GM18907 (cell line): Measurements from ENCODE around the gene OR8D1.

Experiments
- ATAC-seq: cut with Tn5 transposase; IDR thresholded peaks from one replicate; pipeline ENCODE4 v1.9.1; 2021; ENCODE audit warnings: mild to moderate bottlenecking, moderate library complexity; ENCODE audit not compliant: unreplicated experiment

The OR8D1 gene

GRCh38 chr11:124313849-124314248, at the start of gene OR8D1:
TSS of gene OR8D1 (minus strand) at chr11:124313949. CDS start at chr11:124310766, 3,183 bp downstream.
- ATAC-seq, result no peak

- ATAC-seq, result no peak
Measured at GRCh38 chr11:124359566-124359965, 45.8 kb upstream of the OR8D1 start.

GRCh38 chr11:124346311-124346955, 32.7 kb upstream of the OR8D1 start:
- ATAC-seq, result no peak

- ATAC-seq, result no peak
Measured at GRCh38 chr11:124344346-124344745, 30.6 kb upstream of the OR8D1 start.

DNA sequence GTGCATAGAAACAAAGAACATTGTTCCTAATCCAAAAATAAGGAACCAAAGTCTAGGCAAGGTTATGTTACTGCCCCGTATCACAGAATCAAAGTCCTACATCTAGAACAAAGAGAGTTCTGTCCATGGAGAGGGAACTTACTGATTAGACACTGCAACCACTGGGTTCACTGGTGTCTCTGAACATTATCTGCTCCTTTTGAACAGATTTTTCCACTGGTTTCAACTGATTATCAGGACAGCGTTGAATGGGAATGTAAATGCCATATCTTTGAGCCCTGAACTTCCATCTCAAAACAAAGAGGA, 26.3 kb upstream of the OR8D1 start:
- ATAC-seq, result no peak

DNA sequence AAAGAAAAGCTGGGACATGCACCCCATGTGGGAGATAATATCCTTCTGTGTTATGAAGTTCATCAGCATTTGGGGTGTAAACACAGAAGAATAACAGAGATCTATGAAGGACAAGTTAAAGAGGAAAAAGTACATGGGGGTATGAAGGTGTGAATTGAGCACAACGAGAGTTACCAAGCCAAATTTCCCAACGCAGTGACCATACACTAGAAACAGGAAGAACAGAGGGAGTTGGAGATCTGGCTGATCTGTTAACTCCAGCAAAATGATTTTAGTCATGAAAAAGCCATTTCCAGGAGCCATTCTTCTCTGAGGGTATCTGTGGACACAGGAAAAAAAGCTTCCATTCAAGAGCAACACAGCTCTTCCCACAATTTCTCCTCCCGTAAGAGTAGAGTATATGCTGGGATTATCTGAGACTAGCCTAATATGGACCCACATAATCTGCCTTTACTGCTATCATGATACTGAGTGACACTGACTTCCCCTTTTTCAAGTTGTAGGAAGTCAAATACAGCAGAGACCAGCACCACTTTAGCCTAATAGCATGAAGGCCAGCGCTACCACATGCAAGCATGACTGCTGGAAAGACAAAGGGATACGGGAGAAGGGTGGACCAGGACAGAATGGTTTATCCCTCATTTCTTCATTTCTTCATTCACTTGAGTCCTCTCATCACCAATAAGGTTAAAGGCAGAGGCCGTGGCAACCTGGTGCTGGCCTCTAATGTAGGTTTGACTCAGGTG, 25.8 kb upstream of the OR8D1 start:
- ATAC-seq, result no peak

DNA sequence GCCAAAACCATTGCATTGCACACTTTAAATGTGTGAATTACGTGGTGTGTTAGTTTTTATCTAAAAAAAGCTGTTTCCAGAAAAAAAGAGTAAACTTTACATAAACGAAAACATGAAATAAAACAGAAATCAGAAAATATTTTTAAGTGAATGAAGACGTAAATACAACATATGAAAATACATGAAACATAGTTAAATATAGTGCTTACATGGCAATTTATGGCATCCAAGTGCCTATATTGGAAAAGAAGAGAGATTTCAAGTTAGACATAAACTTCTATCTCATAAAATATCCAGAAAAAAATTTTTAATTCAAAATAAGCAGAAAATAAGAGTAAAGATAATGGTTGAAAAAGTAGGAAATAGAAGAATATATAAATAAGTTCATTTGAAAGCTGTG, 18.1 kb upstream of the OR8D1 start:
- no peak for ATAC-seq

DNA sequence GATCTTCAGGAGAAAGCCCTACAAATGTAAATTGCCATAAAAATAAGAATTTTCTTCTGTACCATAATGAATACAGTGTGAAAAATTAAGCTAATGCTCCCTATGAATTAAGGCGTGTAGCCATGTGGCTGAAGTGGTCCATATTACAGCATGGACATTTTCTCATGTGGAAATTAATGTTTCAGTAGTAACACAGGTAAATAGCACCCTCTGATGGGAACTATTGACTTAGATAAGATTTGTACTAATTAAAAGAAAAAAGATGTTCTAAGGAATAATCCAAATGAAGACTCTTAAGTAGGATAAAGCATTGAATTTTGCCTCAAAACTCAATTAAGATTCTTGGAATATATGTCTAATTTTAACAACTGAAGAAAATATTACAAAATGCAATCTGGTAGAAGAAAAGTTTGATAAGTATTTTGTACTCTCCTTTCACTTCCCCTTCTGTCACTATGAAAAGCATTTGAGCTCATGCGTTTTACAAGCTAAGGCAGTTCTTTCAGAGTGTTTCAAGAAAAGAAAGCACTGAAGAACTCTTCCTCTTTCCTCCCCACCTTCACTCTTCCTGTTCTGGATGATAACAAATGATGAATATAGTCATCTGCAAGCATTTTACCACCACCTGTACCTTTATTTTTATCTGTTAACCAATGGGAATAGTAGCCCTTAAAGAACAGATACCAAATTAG, 16.2 kb upstream of the OR8D1 start:
- ATAC-seq, result peak; percentile 51

DNA sequence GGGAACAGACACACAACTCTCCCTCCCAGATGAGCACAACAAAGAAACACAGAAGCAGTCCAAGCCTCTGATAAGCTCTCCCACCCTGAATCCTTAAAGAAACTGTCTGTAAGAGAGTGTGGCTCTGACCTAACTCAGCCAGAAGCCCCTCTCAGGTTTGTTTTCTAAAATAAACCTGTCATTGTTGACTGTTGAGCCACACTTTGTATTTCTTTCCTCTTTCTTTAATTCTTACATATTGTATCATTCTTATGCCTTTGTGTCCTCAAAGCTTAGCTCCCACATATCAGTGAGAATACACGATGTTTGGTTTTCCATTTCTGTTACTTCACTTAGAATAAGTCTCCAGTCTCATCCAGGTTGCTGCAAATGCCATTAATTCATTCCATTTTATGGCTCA, 14.0 kb upstream of the OR8D1 start:
- no peak for ATAC-seq

GRCh38 chr11:124322356-124322755, 8.6 kb upstream of the OR8D1 start:
- ATAC-seq, result no peak

DNA sequence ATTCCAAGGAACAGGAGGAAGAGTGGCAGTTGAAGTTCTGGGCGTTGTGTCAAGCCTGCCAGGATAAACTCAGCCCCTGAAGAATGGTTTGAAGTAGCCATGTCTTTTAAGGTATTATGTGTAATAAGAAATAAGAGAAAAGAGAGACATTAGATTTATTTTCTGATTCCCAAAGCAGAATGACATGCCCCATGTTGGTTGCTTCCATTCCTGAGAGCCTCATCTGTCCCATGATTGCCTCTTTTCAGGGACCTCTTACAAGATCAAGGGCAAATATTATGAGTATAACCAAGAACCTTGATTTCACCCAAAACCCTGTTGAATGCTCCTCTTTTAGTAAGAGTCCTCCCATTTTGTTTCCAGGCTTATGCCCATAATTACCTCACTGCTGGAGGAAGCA, 6.3 kb upstream of the OR8D1 start, which contains the start of gene OR8D2:
Gene OR8D2, minus strand, starts transcription at position 101 of the 400 bp plus-strand sequence. Its CDS starts 0 bp downstream, at position 101.
- ATAC-seq, result no peak

- no peak for ATAC-seq
Measured at GRCh38 chr11:124315052-124315451, 1.3 kb upstream of the OR8D1 start.

GRCh38 chr11:124313131-124313530, 618 bp downstream of the OR8D1 start:
- no peak for ATAC-seq

DNA sequence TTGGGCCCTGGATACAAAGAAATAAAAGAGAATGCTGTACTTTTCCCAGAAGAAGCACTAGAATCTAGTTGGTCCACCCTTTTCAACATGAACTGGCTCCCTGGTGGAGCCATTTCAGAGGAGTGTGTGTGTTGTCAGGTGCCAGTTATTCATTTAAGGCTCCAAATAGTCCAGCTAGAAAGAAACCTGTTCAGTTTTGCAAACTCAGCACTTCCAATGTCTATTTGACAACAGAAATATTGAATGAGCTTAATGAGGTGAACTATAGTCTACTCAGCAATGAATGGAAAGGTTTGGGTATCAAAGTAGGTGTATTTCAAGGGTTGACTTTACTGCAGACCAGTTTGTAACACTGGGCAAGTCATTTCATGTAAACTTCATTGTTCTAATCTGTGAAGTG, 2.1 kb downstream of the OR8D1 start:
- ATAC-seq, result no peak

DNA sequence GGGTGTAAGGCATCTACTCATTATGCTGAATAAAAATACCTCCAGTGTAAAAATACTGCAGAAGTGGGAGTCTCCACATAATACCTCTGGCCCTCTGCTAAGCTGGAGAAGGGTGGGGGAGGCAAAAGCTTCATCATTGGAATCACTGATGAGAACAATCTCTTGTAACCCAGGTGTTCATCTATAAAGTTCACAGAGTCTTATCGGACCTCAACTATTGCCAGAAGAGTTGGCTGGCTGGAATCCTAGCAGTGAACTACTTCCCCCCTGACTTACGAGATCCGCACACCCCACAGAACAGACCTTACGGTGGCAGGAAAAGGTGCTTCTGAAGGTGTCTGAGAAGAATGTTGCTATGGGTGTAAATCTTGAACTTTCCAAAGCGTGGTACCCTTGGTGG, 2.5 kb downstream of the OR8D1 start:
- ATAC-seq, result no peak

DNA sequence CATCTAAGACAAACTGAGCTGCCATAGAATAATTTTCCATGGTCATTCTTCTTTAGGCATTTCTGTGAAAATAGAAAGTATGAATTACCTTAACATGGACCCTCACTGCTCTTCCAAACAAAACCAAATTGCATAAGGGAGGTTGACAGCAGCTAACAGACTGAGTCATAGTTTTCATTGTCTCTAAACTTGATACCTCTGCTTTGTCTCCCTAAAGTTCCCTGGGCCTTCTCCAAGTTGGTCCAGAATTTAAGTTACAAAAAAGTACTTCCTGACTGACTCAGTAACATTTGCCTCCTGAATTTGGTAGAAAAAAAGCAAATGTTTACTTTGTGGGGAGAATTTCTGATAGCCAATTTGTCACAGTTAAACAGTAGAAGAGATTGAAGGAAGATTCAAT, 3.0 kb downstream of the OR8D1 start:
- ATAC-seq, result no peak

DNA sequence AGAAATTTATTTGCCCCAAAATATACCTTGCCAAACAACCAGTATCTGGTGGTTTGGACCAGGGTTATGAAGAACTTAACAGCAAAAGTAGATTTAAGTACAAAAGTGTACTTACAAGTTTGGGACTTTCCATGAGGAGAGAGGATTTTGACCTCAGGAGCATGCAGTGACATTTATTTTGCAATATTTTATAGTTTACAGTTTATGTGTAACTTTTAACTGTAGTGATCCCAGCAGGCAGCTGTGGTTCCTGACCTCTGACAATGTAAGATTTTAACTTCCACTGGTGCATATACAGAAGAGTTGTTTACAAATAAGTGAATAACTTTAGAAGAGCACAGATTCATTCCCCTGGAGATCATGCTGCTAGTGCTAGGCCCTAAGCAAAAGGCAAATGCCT, 6.7 kb downstream of the OR8D1 start:
- ATAC-seq, result no peak

GRCh38 chr11:124302347-124303125, 11.2 kb downstream of the OR8D1 start:
- ATAC-seq, result no peak

- ATAC-seq, result no peak
Measured at GRCh38 chr11:124301548-124301947, 12.2 kb downstream of the OR8D1 start.

DNA sequence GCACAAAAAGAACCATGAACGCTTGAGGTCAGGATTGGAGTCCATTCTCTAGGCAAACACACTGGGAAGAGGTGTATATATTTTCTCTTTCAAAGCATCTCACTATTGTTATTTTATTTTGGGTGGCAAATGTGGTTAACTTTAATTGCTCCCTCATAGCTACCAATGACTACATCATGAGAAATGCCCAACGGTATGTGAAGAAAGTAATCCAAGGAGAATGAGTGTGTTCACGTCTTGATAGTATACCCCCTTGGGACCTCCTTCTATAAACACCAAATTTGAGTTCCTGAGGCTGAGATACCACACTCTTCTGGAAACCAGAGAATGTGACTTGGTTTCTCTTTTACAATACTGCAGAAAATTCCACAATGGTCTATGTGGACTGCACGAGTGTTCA, 15.8 kb downstream of the OR8D1 start:
- ATAC-seq, result no peak

DNA sequence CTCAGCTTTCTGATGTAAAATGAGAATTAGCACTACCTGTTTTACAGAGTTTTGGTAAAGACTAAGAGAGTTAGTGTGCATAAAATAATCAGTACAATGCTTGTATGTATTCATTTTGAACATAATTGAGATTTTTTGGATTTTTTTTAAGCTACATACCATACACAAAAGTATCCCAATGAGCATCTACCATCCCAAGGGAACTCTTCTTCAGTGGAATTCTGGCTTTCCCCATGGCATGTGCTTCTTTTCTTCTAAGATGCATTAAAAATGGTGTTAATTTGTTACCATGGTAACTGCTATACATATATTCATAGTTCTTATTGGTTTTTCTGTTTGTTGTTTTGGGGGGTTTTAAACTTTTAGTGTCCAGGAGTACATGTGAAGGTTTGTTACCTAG, 17.7 kb downstream of the OR8D1 start:
- ATAC-seq, result no peak
